Neural crest cell (in vitro differentiated cells): ENCODE data around the gene CENPC. TPM values are rescaled to one million over a fixed set of nuclear protein-coding genes. Genes with fewer than 3 reads are reported as not detected.

Experiments
- DNase-seq: peaks from one replicate; pipeline ENCODE4 v3.0.0; 2021; ENCODE audit warnings: low read depth, mixed read lengths, low spot score
- H3K27ac Mint-ChIP-seq: one replicate; pipeline ENCODE4 v1.8.0; 2021; ENCODE audit warnings: mild to moderate bottlenecking, mixed read lengths; ENCODE audit not compliant: unreplicated experiment
- H3K27me3 Mint-ChIP-seq: 2 replicates; pipeline ENCODE4 v1.8.0; 2021; ENCODE audit warnings: low read depth, mild to moderate bottlenecking, mixed read lengths
- H3K36me3 Mint-ChIP-seq: 2 replicates; pipeline ENCODE4 v1.8.0; 2021; ENCODE audit warnings: low read depth, mild to moderate bottlenecking, mixed read lengths
- H3K4me1 Mint-ChIP-seq: 2 replicates; pipeline ENCODE4 v1.8.0; 2021; ENCODE audit warnings: mixed read lengths
- H3K4me3 Mint-ChIP-seq: one replicate; pipeline ENCODE4 v1.8.0; 2021; ENCODE audit warnings: mild to moderate bottlenecking, mixed read lengths
- H3K9me3 Mint-ChIP-seq: 2 replicates; pipeline ENCODE4 v1.8.0; 2021; ENCODE audit warnings: mixed read lengths
- total RNA-seq: library from RNA; stranded (reverse); gene quantifications from 2 replicates; pipeline ENCODE4 v1.2.1, GENCODE V29; 2021
- TF ChIP-seq, protein P1 (sequence below): fragments of 200-600 bp; sonication (generic); conservative IDR thresholded peaks from 2 replicates; pipeline ENCODE4 v1.5.0; 2021; ENCODE audit warnings: antibody characterized with exemption, mild to moderate bottlenecking

CENPC gene
- total RNA-seq, 1 donor from 2014 or later = 25.9 TPM

DNA sequence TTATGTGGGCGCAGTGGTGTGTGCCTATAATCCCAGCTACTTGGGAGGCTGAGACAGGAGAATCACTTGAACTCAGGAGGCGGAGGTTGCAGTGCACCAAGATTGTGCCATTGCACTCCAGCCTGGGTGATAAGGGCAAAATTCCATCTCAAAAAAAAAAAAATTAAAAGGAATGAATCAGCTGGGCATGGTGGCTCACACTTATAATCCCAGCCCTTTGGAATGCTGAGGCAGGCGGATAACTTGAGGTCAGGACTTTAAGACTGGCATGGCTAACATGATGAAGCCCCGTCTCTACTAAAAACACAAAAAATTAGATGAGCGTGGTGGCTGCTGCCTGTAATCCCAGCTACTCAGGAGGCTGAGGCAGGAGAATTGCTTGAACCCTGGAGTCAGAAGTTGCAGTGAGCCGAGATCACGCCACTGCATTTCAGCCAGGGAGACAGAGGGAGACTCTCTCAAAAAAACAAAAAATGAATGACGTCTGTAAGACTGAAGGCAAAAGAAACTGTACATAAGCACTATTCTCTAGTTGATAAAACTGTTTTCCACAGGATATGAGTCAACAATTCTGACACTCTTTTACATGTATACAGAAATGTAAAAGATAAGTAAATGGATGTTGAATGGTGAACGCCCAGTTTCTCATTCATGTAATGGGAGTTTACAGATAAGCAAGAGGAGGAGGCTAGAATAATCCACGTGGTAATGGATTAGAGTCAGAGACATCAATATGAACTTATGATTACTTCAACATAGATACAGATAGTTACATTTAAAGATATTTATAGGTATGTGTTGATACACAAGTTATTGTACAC lies 22.2 kb downstream of the CENPC start:
- peaks cover 29% of the 10 kb centered on the region for H3K36me3 Mint-ChIP-seq
- H3K4me3 Mint-ChIP-seq = no peak overlapping the region
- peaks cover 14% of the 10 kb centered on the region for H3K9me3 Mint-ChIP-seq
- DNase-seq = no peak
- H3K27ac Mint-ChIP-seq = no peak overlapping the region
- TF ChIP-seq, protein P1, sequence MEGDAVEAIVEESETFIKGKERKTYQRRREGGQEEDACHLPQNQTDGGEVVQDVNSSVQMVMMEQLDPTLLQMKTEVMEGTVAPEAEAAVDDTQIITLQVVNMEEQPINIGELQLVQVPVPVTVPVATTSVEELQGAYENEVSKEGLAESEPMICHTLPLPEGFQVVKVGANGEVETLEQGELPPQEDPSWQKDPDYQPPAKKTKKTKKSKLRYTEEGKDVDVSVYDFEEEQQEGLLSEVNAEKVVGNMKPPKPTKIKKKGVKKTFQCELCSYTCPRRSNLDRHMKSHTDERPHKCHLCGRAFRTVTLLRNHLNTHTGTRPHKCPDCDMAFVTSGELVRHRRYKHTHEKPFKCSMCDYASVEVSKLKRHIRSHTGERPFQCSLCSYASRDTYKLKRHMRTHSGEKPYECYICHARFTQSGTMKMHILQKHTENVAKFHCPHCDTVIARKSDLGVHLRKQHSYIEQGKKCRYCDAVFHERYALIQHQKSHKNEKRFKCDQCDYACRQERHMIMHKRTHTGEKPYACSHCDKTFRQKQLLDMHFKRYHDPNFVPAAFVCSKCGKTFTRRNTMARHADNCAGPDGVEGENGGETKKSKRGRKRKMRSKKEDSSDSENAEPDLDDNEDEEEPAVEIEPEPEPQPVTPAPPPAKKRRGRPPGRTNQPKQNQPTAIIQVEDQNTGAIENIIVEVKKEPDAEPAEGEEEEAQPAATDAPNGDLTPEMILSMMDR = no peak
- H3K4me1 Mint-ChIP-seq = peaks cover 4% of the 10 kb centered on the region
- no peaks in the 10 kb centered on the region for H3K27me3 Mint-ChIP-seq

GRCh38 chr4:67522230-67522629 lies 23.1 kb downstream of the CENPC start:
- Mint-ChIP-seq H3K36me3 (peaks cover 29% of the 10 kb centered on the region), H3K4me1 (peaks cover 4% of the 10 kb centered on the region), H3K4me3 (no peak overlapping the region), H3K27me3 (no peaks in the 10 kb centered on the region), H3K27ac (no peak overlapping the region), H3K9me3 (peaks cover 14% of the 10 kb centered on the region)
- no peak for DNase-seq
- TF ChIP-seq, protein P1 = no peak

DNA sequence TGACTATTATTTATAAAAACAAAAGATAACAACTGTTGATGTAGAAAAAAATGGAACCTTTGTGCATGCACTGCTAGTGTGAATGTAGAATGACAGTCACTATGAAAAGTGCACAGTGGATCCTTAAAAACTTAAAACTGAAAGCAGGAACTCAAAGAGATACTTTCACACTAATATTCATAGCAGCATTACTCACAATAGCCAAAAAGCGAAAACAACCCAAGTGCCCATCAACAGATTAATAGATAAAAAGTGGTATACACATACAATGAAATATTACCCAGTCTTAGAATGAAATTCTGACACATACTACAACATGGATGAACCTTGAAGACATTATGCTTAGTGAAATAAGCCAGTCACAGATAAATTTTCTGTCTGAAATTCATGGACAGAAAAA lies 23.8 kb downstream of the CENPC start:
- peaks cover 4% of the 10 kb centered on the region for H3K4me1 Mint-ChIP-seq
- peaks cover 14% of the 10 kb centered on the region for H3K9me3 Mint-ChIP-seq

DNA sequence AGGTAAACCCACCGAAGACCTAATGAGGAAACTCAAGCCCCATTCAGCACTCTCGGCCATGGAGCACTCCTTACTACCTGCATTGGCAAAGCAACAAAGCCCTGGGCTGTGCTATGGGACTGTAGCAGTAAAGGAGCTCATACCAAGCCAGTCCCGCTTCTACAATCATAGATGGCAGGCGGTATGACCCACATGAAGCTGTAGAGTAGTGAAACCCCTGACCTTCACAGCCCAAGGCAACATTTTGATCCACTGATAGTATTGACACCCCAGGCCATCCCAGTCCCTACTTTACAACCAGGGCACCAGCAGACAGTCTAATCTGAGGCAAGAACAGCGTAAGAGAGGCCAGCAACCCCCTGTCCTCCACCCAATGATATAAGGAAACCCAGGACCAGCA lies 25.2 kb downstream of the CENPC start:
- Mint-ChIP-seq H3K9me3 (peaks cover 6% of the 10 kb centered on the region), H3K27ac (no peak overlapping the region), H3K36me3 (peaks cover 21% of the 10 kb centered on the region)

More for the DNA sequence above, 23.8 kb downstream of the CENPC start:
- no peak overlapping the region for H3K27ac Mint-ChIP-seq
- no peaks in the 10 kb centered on the region for H3K27me3 Mint-ChIP-seq
- H3K36me3 Mint-ChIP-seq = peaks cover 27% of the 10 kb centered on the region
- no peak overlapping the region for H3K4me3 Mint-ChIP-seq
- TF ChIP-seq, protein P1 = no peak
- no peak for DNase-seq

DNA sequence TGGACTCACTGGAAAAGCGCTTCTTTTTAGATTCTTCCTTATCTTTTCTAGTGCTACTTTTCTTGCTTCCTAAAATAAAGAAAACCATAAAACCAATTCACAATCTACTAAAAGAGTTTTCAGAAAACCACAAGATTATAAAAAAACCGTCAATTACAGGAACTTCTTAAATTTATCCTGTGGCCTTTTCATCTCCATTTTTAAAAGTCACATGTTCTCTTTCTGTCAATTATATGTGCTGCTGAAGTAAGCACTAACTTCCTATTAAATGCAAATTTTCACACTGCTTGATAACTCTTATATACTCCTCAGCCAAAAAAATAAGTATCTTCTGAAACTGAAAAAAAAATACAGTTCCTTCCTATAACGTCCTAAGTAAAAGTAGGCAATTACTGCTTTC lies 32.8 kb downstream of the CENPC start:
- Mint-ChIP-seq H3K36me3 (peaks cover 23% of the 10 kb centered on the region), H3K27me3 (no peaks in the 10 kb centered on the region), H3K27ac (no peak overlapping the region), H3K9me3 (no peaks in the 10 kb centered on the region), H3K4me1 (no peaks in the 10 kb centered on the region), H3K4me3 (no peak overlapping the region)
- TF ChIP-seq, protein P1 = no peak
- DNase-seq = no peak

More for the DNA sequence above, 25.2 kb downstream of the CENPC start:
- Mint-ChIP-seq H3K4me1 (peaks cover 4% of the 10 kb centered on the region), H3K27me3 (no peaks in the 10 kb centered on the region), H3K4me3 (no peak overlapping the region)
- no peak for DNase-seq
- TF ChIP-seq, protein P1 = no peak
